Transverse colon (tissue), 4 donors: ENCODE results near the gene ANP32B. TPM values are rescaled to one million over a fixed set of nuclear protein-coding genes. Genes with fewer than 3 reads are reported as not detected.

Experiments
- DNase-seq: peaks from one replicate; pipeline ENCODE4 v3.0.0-alpha.2; 2019
- H3K27ac ChIP-seq, 4 donors: fragments of 200-600 bp; sonication (generic); 2 replicates each; pipeline ENCODE4 v1.5.1; 2016 to 2018; ENCODE audit warnings: inconsistent platforms in 4 of 4
- H3K27me3 ChIP-seq: fragments of 200-600 bp; sonication (generic); 2 replicates; pipeline ENCODE4 v1.5.1; 2017; ENCODE audit warnings: inconsistent platforms
- H3K36me3 ChIP-seq, 4 donors: fragments of 200-600 bp; sonication (generic); 2 replicates each; pipeline ENCODE4 v1.5.1; 2017 to 2019; ENCODE audit warnings: inconsistent platforms in 4 of 4
- H3K4me1 ChIP-seq, 4 donors: fragments of 200-600 bp; sonication (generic); 2 replicates each; pipeline ENCODE4 v1.5.1; 2017 to 2020; ENCODE audit warnings: inconsistent platforms in 4 of 4
- H3K4me3 ChIP-seq, 4 donors: fragments of 200-600 bp; sonication (generic); 1 replicate in 1 of 4; 2 replicates in 3 of 4; pipeline versions ENCODE4 v1.5.1 to v1.6.1; 2017 to 2019; ENCODE audit warnings: inconsistent platforms in 4 of 4
- H3K9me3 ChIP-seq, 2 donors: fragments of 200-600 bp; sonication (generic); 2 replicates each; pipeline ENCODE4 v1.5.1; 2017 to 2019; ENCODE audit warnings: inconsistent platforms in 2 of 2
- CTCF ChIP-seq, 5 experiments: fragments of 200-600 bp in 3 of 5; fragments of 450-650 bp in 2 of 5; sonication (generic) in 3 of 5; IDR thresholded peaks; 1 replicate in 2 of 5; 2 replicates in 3 of 5; pipeline ENCODE4 v1.5.1; 2016 to 2017; ENCODE audit warnings: antibody characterized with exemption in 5 of 5, inconsistent platforms in 3 of 5, mild to moderate bottlenecking in 2 of 5, moderate library complexity in 1 of 5
- EP300 ChIP-seq: sonication (generic); formaldehyde crosslinking; IDR thresholded peaks from one replicate; pipeline ENCODE4 v1.6.1; 2017; ENCODE audit warnings: antibody characterized with exemption, low read depth
- POLR2A ChIP-seq: fragments of 450-650 bp; IDR thresholded peaks from one replicate; pipeline ENCODE4 v1.6.1; 2016; ENCODE audit warnings: antibody characterized with exemption, mild to moderate bottlenecking, moderate library complexity
- POLR2AphosphoS5 ChIP-seq, 3 donors: sonication (generic); formaldehyde crosslinking; IDR thresholded peaks; one replicate each; pipeline ENCODE4 v1.6.1; 2016; ENCODE audit warnings: antibody characterized with exemption in 3 of 3
- WGBS, 2 donors: methylation state at CpG; one replicate each; pipeline ENCODE4 v1.1.5; 2018; ENCODE audit warnings: low coverage in 1 of 2; 5-methylcytosine and 5-hydroxymethylcytosine counted together
- in situ Hi-C, 4 donors: fragments of 200-750 bp; cut with MboI; loops; one replicate each; pipeline versions ENCODE4 v1.15.0 to v1.15.1; 2017; ENCODE audit warnings: low sequenced_read_pairs in 3 of 4, low pct_ligation_motif_present in 1 of 4, low pct_unique_long_range_greater_than_20kb in 1 of 4
- intact Hi-C: fragments of 100-400 bp; cut with DNase I; formaldehyde crosslinking; loops from one replicate; pipeline ENCODE4 v1.15.1; 2023; ENCODE audit warnings: low total_unique reads
- small RNA-seq, 4 donors: library from RNA; depleted of rRNA; stranded (forward); fragments of <200 nt; gene quantifications; one replicate each; pipeline ENCODE3, GENCODE V24; 2016
- total RNA-seq, 4 donors: library from RNA; depleted of rRNA; stranded (reverse); fragments of >200 nt; gene quantifications; one replicate each; pipeline ENCODE4 v1.1.0, GENCODE V29; 2016

ANP32B gene
- total RNA-seq, 4 donors from 2014 or later, result 37.4 to 65.6 (median 43.0) TPM

GRCh38 chr9:98057138-98057799 lies 74.1 kb downstream of the ANP32B start:
- no peak for TF ChIP-seq POLR2A
- no peak for TF ChIP-seq EP300
- TF ChIP-seq CTCF (IDR thresholded peaks at IDR 0.05), result no peak
- no peak for TF ChIP-seq POLR2AphosphoS5 (IDR thresholded peaks at IDR 0.05)

GRCh38 chr9:98062161-98062560 lies 79.0 kb downstream of the ANP32B start:
- H3K4me1 ChIP-seq, result peaks cover 11 to 76% (median 29%) of the 10 kb centered on the region in 4 donors
- no peaks in the 10 kb centered on the region for H3K27me3 ChIP-seq
- 70 to 80% methylated on average over 1 to 3 of the region's 3 CpGs for WGBS, 2 donors
- peak overlapping the region; percentile 42 to 71 (median 64) for H3K27ac ChIP-seq
- no peak for DNase-seq
- intact Hi-C loops, result no loop called here
- peak overlapping the region in 1 of 4 donors; percentile 1 for H3K4me3 ChIP-seq
- TF ChIP-seq POLR2A (no peak), CTCF (IDR thresholded peaks at IDR 0.05) (no peak), EP300 (no peak), POLR2AphosphoS5 (IDR thresholded peaks at IDR 0.05) (no peak)
- H3K36me3 ChIP-seq, result peaks cover 0 to 32% (median 15%) of the 10 kb centered on the region in 4 donors
- no peaks in the 10 kb centered on the region for H3K9me3 ChIP-seq
- in situ Hi-C loops, result loop anchor here in 1 of 4 donors (25.0 kb wide), 1 partner anchor 125 kb away; the partner anchor contains the start of gene CORO2A

More at GRCh38 chr9:98057138-98057799, 74.1 kb downstream of the ANP32B start:
- 1 to 3% methylated on average over 8 to 14 of the region's 14 CpGs for WGBS, 2 donors
- no peak for DNase-seq
- peaks cover 0 to 12% (median 4%) of the 10 kb centered on the region in 4 donors for H3K36me3 ChIP-seq
- intact Hi-C loops, result loop anchor here (5.0 kb wide), 1 partner anchor 75 kb away; the partner anchor contains the start of gene ANP32B
- peak overlapping the region; percentile 67 to 88 (median 80) for H3K4me3 ChIP-seq
- peak overlapping the region; percentile 92 to 99 (median 97) for H3K27ac ChIP-seq
- no peaks in the 10 kb centered on the region for H3K9me3 ChIP-seq
- in situ Hi-C loops, result loop anchor here in 1 of 4 donors (25.0 kb wide), 1 partner anchor 130 kb away; the partner anchor contains the start of gene CORO2A
- H3K27me3 ChIP-seq, result no peaks in the 10 kb centered on the region
- H3K4me1 ChIP-seq, result peaks cover 8 to 48% (median 28%) of the 10 kb centered on the region in 4 donors

GRCh38 chr9:98064623-98065392 lies 81.7 kb downstream of the ANP32B start:
- Histone ChIP-seq H3K9me3 (no peaks in the 10 kb centered on the region), H3K27ac (no peak overlapping the region), H3K4me1 (peaks cover 0 to 74% (median 13%) of the 10 kb centered on the region in 4 donors), H3K4me3 (no peak overlapping the region), H3K27me3 (no peaks in the 10 kb centered on the region), H3K36me3 (peaks cover 0 to 38% (median 17%) of the 10 kb centered on the region in 4 donors)
- no peak for TF ChIP-seq EP300
- TF ChIP-seq POLR2A, result no peak
- TF ChIP-seq POLR2AphosphoS5 (IDR thresholded peaks at IDR 0.05), result no peak
- no peak for TF ChIP-seq CTCF (IDR thresholded peaks at IDR 0.05)
- in situ Hi-C loops, result loop anchor here in 1 of 4 donors (25.0 kb wide), 1 partner anchor 122 kb away; the partner anchor contains the start of gene CORO2A
- WGBS, 2 donors, result 89 to 92% methylated on average over 4 to 8 of the region's 8 CpGs
- DNase-seq, result no peak
- intact Hi-C loops, result no loop called here

Small RNA genes lying within 50 kb of the gene (small RNA-seq; reads per million reads assigned to genes)
- 0 reads per million in 4 donors for gene RNU6-918P

Other genes with a start within 250 kb of the ANP32B start
- not detected for gene FOXE1, start 130.1 kb upstream of the ANP32B start, total RNA-seq
- gene TRMO, start 60.8 kb upstream of the ANP32B start, total RNA-seq, result 10 to 100 TPM; 25.6 to 37.8 (median 31.1) TPM
- gene HEMGN, start 45.2 kb upstream of the ANP32B start, total RNA-seq, result not detected
- gene NANS, start 73.4 kb downstream of the ANP32B start, total RNA-seq, result 100 to 1,000 TPM in 3 of 4 donors, 10 to 100 TPM in 1; 86.6 to 319 (median 269) TPM
- gene TRIM14, start 135.9 kb downstream of the ANP32B start, total RNA-seq, result 10 to 100 TPM; 28.7 to 58.7 (median 53.8) TPM
- gene CORO2A, start 209.3 kb downstream of the ANP32B start, total RNA-seq, result 10 to 100 TPM in 3 of 4 donors, 1 to 10 TPM in 1; 10.0 to 59.1 (median 47.1) TPM